Stimulated activated CD4-positive, alpha-beta T cell treated with anti-CD3 and anti-CD28 coated beads, Interleukin-2, amount 100 ng/mL, for 4 hours (primary cell): ENCODE data around the gene AK5.
"Not testable (repeated sequence)": the region's sequence is repeated elsewhere in the genome, so short reads cannot be mapped to it uniquely, and the experiment has no call there.

Source experiments
- DNase-seq: peaks from one replicate; pipeline ENCODE4 v3.0.0-alpha.2; 2020; ENCODE audit warnings: low read depth

The AK5 gene

GRCh38 chr1:77400781-77401180 lies 119.0 kb downstream of the AK5 start:
- no peak for DNase-seq

GRCh38 chr1:77401384-77401783 lies 119.6 kb downstream of the AK5 start:
- DNase-seq: no peak

GRCh38 chr1:77405186-77405585 lies 123.4 kb downstream of the AK5 start:
- no peak for DNase-seq

- no peak for DNase-seq
These were observed 124.8 kb downstream of the AK5 start for GRCh38 chr1:77406661-77407060.

- no peak for DNase-seq
These were observed 126.0 kb downstream of the AK5 start for GRCh38 chr1:77407738-77408375.

GRCh38 chr1:77408933-77409332 lies 127.1 kb downstream of the AK5 start:
- DNase-seq: not testable (repeated sequence)

GRCh38 chr1:77412069-77412819 lies 130.4 kb downstream of the AK5 start:
- DNase-seq: no peak

- DNase-seq: no peak
These were observed 131.2 kb downstream of the AK5 start for GRCh38 chr1:77412820-77413530.

GRCh38 chr1:77413541-77414335 lies 131.9 kb downstream of the AK5 start:
- no peak for DNase-seq

GRCh38 chr1:77415579-77415978 lies 133.8 kb downstream of the AK5 start:
- DNase-seq: no peak

- DNase-seq: no peak
These were observed 135.1 kb downstream of the AK5 start for GRCh38 chr1:77416692-77417450.

- not testable (repeated sequence) for DNase-seq
These were observed 136.2 kb downstream of the AK5 start for GRCh38 chr1:77418055-77418454.

- DNase-seq: no peak
These were observed 139.8 kb downstream of the AK5 start for GRCh38 chr1:77421504-77422233.

- DNase-seq: no peak
These were observed 142.4 kb downstream of the AK5 start for GRCh38 chr1:77424236-77424635.

- no peak for DNase-seq
These were observed 146.2 kb downstream of the AK5 start for GRCh38 chr1:77428068-77428467.

GRCh38 chr1:77430966-77431690 lies 149.3 kb downstream of the AK5 start:
- DNase-seq: no peak

- DNase-seq: no peak
These were observed 152.1 kb downstream of the AK5 start for GRCh38 chr1:77433934-77434333.

- DNase-seq: no peak
These were observed 153.1 kb downstream of the AK5 start for GRCh38 chr1:77434967-77435366.

GRCh38 chr1:77438236-77438913 lies 156.6 kb downstream of the AK5 start:
- DNase-seq: no peak
